Body of pancreas (tissue), 4 donors: ENCODE measurements around the gene ELOVL3. TPM values are rescaled to one million over a fixed set of nuclear protein-coding genes. Genes with fewer than 3 reads are reported as not detected.
"Not testable (repeated sequence)": the region's sequence is repeated elsewhere in the genome, so short reads cannot be mapped to it uniquely, and the experiment has no call there.

Experiments
- ATAC-seq: fragments of 150-250 bp; one replicate; pipeline ENCODE4 v1.9.1; 2016
- DNase-seq, 4 donors: peaks; one replicate each; pipeline ENCODE4 v3.0.0-alpha.2; 2019
- H3K27ac ChIP-seq, 4 donors: fragments of 200-600 bp; sonication (generic); 1 replicate in 3 of 4; 2 replicates in 1 of 4; pipeline versions ENCODE4 v1.5.1 to v1.6.1; 2016 to 2019; ENCODE audit warnings: mild to moderate bottlenecking in 1 of 4, mixed read lengths in 1 of 4, moderate library complexity in 1 of 4
- H3K27me3 ChIP-seq, 2 donors: fragments of 200-600 bp; sonication (generic); one replicate each; pipeline ENCODE4 v1.6.0; 2016; ENCODE audit warnings: mild to moderate bottlenecking in 1 of 2
- H3K36me3 ChIP-seq, 2 donors: fragments of 200-600 bp; sonication (generic); replicated peaks in 1 of 2; 2 replicates each; pipeline ENCODE4 v1.5.1; 2016; ENCODE audit warnings: low read depth in 2 of 2; ENCODE audit not compliant: insufficient read depth in 1 of 2
- H3K4me1 ChIP-seq: fragments of 200-600 bp; sonication (generic); one replicate; pipeline ENCODE4 v1.6.0; 2016
- H3K4me3 ChIP-seq, 2 donors: fragments of 200-600 bp; sonication (generic); 1 replicate in 1 of 2; 2 replicates in 1 of 2; pipeline ENCODE4 v1.5.1; 2016 to 2019
- H3K9me3 ChIP-seq, 3 donors: fragments of 200-600 bp; sonication (generic); 1 replicate in 2 of 3; 2 replicates in 1 of 3; pipeline ENCODE4 v1.5.1; 2016
- CTCF ChIP-seq, 7 experiments: fragments of 450-650 bp in 4 of 7; fragments of 200-600 bp in 3 of 7; sonication (generic) in 3 of 7; IDR thresholded peaks; one replicate each; pipeline ENCODE4 v1.5.1; 2016 to 2019; ENCODE audit warnings: antibody characterized with exemption in 7 of 7
- POLR2A ChIP-seq, 3 donors: fragments of 450-650 bp; IDR thresholded peaks; one replicate each; pipeline ENCODE4 v1.6.1; 2016; ENCODE audit warnings: antibody characterized with exemption in 3 of 3, mild to moderate bottlenecking in 2 of 3
- WGBS, 2 donors: methylation state at CpG; one replicate each; pipeline ENCODE4 v1.1.5; 2017; 5-methylcytosine and 5-hydroxymethylcytosine counted together
- intact Hi-C: fragments of 100-400 bp; cut with DNase I; formaldehyde crosslinking; loops from one replicate; pipeline ENCODE4 v1.15.1; 2023
- total RNA-seq, 2 donors: library from RNA; depleted of rRNA; stranded (reverse); fragments of >200 nt; gene quantifications; one replicate each; pipeline ENCODE4 v1.1.0, GENCODE V29; 2016

The ELOVL3 gene
- total RNA-seq, 2 donors from 2014 or later: not detected

DNA sequence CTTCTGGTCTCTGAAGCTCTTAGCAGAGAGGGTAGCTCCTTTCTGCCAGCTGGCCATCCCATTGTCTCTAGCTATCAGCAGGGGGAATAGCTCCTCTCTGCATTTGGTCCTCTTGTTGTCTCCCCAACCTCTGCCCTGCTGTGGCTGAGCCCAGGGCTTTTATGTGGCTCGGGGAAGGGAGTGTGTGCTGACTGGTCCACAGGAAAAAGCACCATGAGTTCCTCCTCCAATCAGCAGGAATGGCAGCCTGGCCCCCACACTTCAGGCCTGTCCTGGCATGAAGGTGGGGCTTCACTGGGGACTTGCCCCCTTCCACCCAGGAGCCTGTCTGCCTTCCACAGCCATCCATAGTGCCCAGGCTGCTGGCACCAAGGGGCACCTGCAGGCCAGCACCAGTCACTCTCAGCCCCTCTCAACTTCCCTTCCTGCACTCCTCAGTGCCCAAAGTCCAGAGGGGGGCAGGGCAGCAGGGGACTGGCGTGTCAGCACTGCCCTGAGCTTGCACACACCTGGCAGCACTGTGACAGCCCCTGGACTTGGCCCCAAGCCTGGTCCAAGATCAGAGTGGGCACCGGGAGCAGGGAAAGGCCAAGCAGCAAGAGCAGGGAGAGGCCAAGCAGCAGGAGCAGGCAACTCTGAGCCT lies 37.7 kb upstream of the ELOVL3 start:
- DNase-seq (no peak), ATAC-seq (no peak)
- H3K4me1 ChIP-seq: no peaks in the 10 kb centered on the region
- no peaks in the 10 kb centered on the region for H3K9me3 ChIP-seq
- H3K4me3 ChIP-seq: no peak overlapping the region
- H3K27me3 ChIP-seq: no peaks in the 10 kb centered on the region
- H3K27ac ChIP-seq: no peak overlapping the region
- no peaks in the 10 kb centered on the region for H3K36me3 ChIP-seq
- TF ChIP-seq POLR2A (IDR thresholded peaks at IDR 0.05) (no peak), CTCF (IDR thresholded peaks at IDR 0.05) (no peak)
- intact Hi-C loops: no loop called here
- 45 to 49% methylated on average over 2 to 3 of the region's 3 CpGs for WGBS, 2 donors

GRCh38 chr10:102188941-102189898 lies 36.9 kb upstream of the ELOVL3 start:
- H3K4me3 ChIP-seq, H3K4me1 ChIP-seq, H3K27ac ChIP-seq, H3K9me3 ChIP-seq, H3K27me3 ChIP-seq, ATAC-seq, DNase-seq, intact Hi-C loops, H3K36me3 ChIP-seq: not testable (repeated sequence)
- 75% methylated on average over 6 to 7 of the region's 7 CpGs for WGBS, 2 donors

DNA sequence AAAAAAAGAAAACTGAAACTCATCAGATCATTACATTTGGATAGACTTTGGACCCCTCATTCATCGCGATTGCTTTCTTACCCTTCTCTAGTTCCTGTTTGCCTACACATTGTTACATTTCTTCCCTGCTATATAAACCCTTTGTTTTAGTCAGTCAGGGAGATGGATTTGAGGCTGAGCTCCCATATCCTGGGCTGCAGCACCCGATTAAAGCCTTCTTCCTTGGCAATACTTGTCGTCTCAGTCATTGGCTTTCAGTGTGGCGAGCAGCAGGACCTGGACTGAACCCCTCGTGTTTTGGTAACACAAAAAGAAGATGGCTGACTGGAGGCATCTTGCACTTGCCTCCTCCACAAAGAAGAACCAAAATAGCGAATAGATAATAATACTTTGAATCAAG lies 34.1 kb upstream of the ELOVL3 start:
- no peaks in the 10 kb centered on the region for H3K9me3 ChIP-seq
- no peak overlapping the region for H3K4me3 ChIP-seq
- H3K27ac ChIP-seq: no peak overlapping the region
- TF ChIP-seq CTCF (IDR thresholded peaks at IDR 0.05): no peak
- no peak for TF ChIP-seq POLR2A (IDR thresholded peaks at IDR 0.05)
- intact Hi-C loops: no loop called here
- no peaks in the 10 kb centered on the region for H3K27me3 ChIP-seq
- H3K36me3 ChIP-seq: no peaks in the 10 kb centered on the region
- no peaks in the 10 kb centered on the region for H3K4me1 ChIP-seq
- ATAC-seq: no peak
- no peak for DNase-seq
- 66 to 72% methylated on average over 7 of the region's 7 CpGs for WGBS, 2 donors

GRCh38 chr10:102195296-102195870 lies 30.7 kb upstream of the ELOVL3 start:
- DNase-seq (no peak), ATAC-seq (no peak)
- TF ChIP-seq CTCF (IDR thresholded peaks at IDR 0.05) (no peak), POLR2A (IDR thresholded peaks at IDR 0.05) (no peak)
- Histone ChIP-seq H3K4me1 (no peaks in the 10 kb centered on the region), H3K36me3 (no peaks in the 10 kb centered on the region), H3K27ac (no peak overlapping the region), H3K27me3 (no peaks in the 10 kb centered on the region), H3K4me3 (no peak overlapping the region), H3K9me3 (no peaks in the 10 kb centered on the region)
- WGBS, 2 donors: 67 to 72% methylated on average over 4 to 6 of the region's 6 CpGs
- intact Hi-C loops: no loop called here

- Histone ChIP-seq H3K4me1 (no peaks in the 10 kb centered on the region), H3K36me3 (no peaks in the 10 kb centered on the region), H3K9me3 (no peaks in the 10 kb centered on the region), H3K4me3 (no peak overlapping the region), H3K27ac (no peak overlapping the region), H3K27me3 (no peaks in the 10 kb centered on the region)
- DNase-seq (no peak), ATAC-seq (no peak)
- intact Hi-C loops: no loop called here
- TF ChIP-seq POLR2A (IDR thresholded peaks at IDR 0.05) (no peak), CTCF (IDR thresholded peaks at IDR 0.05) (no peak)
- 65 to 69% methylated on average over 2 of the region's 2 CpGs for WGBS, 2 donors
These were observed 29.2 kb upstream of the ELOVL3 start for GRCh38 chr10:102196893-102197292.
